GM19372 (cell line): ENCODE data around the gene SLC1A3.
"Not testable (repeated sequence)": the region's sequence is repeated elsewhere in the genome, so short reads cannot be mapped to it uniquely, and the experiment has no call there.

ENCODE experiments used
- ATAC-seq: cut with Tn5 transposase; IDR thresholded peaks from one replicate; pipeline ENCODE4 v1.9.1; 2021; ENCODE audit warnings: mild to moderate bottlenecking, low read depth, moderate library complexity; ENCODE audit not compliant: unreplicated experiment

The SLC1A3 gene

GRCh38 chr5:36606428-36607113, at the start of gene SLC1A3:
SLC1A3 (plus strand) TSS chr5:36606606; CDS start chr5:36608424, 1,818 bp downstream.
- peak; percentile 79 for ATAC-seq

DNA sequence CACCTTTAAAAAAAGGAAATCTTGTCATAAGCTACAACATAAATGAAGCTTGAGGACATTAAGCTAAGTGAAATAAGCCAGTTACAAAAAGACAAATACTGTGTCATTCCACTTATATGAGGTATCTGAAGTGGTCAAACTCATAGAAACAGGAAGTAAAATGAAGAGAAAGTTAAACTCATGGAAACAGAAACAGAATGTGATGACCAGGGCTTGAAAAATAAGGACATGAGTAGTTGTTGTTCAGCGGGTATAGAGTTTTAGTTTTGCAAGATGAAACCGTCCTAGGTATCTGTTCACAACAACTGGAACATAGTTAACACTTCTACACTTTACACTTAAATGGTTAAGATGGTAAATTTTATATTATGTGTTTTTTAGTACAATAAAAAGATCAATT, 47.8 kb upstream of the SLC1A3 start:
- ATAC-seq = no peak

DNA sequence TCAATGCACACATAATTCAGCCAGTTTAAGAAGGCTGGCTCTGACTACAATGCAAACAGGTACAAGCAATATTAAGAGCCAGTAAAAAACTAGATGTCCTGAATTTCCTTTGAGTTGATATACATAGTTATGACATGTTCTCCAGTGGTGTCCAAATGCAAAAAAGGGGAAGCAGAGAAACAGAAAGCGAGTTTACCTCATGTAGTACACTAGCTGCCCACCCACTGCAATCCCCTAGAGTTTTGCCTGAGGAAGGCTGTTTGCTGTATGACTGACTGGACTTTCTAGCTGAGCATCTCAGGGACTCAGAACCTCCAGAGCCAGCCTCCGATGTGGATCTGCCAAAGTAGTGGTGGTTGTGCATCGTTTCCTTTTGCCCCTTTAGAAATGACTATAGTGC, 44.8 kb upstream of the SLC1A3 start:
- no peak for ATAC-seq

DNA sequence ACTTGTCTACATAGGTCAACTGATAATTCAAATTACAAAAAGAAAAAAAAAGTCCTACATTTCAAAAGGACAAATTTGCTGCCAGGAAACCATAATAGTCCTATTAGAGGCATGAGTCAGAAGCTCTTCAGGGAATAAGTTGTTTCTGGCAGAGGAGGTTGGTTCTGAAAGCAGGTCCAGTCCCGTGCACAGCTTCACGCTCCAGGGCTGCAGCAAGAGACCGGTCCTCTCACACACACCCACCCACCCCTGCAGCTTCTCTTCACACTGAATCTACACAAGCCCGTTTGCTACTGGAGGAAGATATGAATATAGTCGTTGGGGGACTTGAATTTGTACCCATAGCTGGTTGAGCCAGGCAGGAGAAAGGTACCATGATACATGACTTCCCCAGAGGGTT, 36.9 kb upstream of the SLC1A3 start:
- no peak for ATAC-seq

DNA sequence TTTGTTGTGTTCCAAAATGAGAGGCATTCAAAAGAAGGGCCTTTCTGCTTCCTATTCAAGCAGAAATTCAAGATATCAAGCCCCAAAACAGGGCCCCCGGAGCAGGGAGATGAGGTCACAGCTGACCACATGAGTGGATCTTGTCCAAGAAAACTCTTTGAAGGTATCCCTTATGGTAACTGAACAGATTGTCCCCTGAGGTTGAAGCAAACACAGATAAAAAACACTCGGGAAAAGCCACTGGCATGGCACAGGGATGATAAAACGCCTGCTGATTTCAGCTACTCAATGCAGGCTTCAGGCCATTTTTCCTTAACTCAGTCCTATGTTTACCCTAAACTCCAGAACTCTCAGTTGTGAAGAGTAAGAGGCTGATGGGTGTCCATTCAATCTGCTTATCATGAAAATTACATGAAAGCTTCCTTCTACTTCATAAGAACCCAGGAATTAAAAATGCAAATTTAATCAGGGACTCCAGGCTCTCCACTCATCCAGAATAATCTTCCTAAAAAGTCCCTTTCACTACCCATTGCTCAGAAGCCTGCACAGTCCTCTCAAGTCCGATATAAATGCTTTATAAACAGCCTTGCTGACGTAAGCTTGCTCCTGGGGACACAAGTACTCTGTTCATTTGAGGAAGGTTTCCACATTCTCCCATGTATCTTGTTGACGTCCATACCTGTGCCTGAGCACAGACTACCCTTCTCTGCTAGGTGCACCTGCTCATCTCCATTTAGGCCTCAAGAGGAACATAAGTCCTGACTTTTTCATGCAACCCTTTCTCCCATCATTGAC, 35.9 kb upstream of the SLC1A3 start:
- ATAC-seq = no peak

GRCh38 chr5:36571401-36572042, 34.9 kb upstream of the SLC1A3 start:
- no peak for ATAC-seq

GRCh38 chr5:36573438-36573837, 33.0 kb upstream of the SLC1A3 start:
- no peak for ATAC-seq

DNA sequence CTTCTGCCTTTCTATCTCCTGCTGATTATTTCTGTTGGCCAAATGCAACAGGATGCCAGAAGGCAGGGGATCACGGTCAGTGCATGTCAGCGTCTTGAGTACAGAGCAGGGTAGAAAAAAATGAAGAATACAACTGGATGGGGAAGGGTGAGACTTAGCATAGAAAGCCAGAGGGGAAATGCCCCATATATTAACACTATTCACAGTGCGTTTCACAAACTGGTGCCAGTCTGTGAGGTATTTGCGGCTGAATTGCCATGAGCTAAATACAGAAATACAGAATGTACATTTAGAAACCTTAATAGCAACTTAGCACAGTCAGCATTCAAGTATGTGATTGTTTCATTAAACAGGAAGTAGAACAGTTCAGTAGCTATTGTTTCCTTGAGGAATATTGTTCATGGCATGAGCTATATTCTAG, 31.0 kb upstream of the SLC1A3 start:
- ATAC-seq = no peak

DNA sequence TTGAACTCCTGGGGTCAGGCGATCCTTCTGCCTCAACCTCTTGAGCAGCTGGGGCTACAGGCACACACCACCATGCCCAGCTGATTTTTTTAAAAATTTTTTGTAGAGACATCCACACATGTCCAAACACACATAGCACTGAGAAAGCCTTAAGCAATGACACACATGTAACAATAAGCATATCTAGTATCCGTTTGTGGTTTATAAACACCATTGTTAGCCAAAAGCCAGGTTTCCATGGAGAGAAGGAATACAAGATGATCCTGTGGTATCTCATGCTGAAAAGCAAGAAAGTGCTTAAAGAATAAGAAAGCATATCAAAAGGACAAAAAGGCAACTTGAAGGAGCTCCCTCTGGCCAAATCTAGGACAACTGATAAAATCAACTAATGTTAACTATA, 29.7 kb upstream of the SLC1A3 start:
- no peak for ATAC-seq

GRCh38 chr5:36579858-36580257, 26.5 kb upstream of the SLC1A3 start:
- not testable (repeated sequence) for ATAC-seq

- no peak for ATAC-seq
These were observed 25.3 kb upstream of the SLC1A3 start for GRCh38 chr5:36581070-36581469.

DNA sequence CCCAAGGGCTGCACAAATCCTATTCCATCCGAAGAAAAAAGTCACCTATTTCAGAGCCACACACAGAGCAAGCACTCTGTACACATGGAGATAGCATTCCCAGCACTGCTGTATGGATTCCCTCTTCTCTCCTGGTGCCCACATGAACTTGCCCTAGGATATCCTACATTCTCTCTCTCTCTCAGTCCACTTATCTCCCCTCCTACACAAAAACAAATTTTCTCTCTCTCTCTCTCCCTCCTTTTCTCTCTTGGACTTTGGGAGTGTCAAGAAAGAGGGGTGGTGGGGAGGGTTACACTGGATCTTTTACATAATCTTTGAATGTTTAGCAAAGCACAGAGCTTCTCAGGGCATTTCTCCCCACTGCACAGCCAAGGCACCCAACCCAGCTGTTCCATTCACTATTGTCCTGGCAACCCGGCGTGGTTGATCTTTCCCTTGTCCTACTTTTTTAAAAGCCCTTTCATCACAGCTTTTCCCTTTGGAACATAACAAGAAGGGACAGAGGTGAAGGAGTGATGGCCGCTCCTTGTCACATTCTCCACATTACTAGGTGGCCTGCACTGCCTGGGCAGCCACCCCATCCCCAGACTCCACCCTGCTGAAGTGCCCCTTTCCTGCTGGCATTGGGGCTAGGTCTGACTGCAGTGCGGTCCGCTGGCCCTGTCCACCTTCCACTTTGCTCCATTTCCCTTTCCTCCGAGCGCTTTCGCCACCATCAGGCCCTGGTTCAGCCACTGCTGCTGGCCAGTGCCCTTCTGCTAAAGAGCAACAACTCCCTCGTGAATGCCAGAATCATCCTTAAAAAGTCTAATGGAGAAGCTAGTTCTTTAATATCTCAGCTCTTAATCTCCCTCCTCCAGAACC, 22.2 kb upstream of the SLC1A3 start:
- ATAC-seq = no peak

DNA sequence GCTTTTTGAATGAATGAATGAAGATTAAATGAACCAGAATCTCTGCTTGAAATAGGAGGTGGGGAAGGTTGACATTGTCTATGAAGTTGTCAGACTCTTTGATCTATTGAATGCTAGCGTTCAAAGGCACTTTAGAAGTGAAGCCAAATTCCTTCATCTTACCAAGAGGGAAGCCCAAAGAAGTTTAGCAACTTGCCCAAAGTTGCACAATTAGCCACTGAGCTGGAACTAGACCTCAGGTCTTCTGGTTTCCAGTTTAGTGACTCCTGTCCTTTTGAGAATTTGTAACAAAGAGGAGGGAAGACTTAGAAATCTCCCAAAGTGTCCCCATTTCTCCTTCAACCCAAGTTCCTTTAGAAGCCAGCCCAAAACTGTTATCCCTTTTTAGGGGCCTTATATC, 20.7 kb upstream of the SLC1A3 start:
- no peak for ATAC-seq

- no peak for ATAC-seq
These were observed 19.1 kb upstream of the SLC1A3 start for GRCh38 chr5:36587354-36587753.

GRCh38 chr5:36589735-36590134, 16.7 kb upstream of the SLC1A3 start:
- ATAC-seq = not testable (repeated sequence)

DNA sequence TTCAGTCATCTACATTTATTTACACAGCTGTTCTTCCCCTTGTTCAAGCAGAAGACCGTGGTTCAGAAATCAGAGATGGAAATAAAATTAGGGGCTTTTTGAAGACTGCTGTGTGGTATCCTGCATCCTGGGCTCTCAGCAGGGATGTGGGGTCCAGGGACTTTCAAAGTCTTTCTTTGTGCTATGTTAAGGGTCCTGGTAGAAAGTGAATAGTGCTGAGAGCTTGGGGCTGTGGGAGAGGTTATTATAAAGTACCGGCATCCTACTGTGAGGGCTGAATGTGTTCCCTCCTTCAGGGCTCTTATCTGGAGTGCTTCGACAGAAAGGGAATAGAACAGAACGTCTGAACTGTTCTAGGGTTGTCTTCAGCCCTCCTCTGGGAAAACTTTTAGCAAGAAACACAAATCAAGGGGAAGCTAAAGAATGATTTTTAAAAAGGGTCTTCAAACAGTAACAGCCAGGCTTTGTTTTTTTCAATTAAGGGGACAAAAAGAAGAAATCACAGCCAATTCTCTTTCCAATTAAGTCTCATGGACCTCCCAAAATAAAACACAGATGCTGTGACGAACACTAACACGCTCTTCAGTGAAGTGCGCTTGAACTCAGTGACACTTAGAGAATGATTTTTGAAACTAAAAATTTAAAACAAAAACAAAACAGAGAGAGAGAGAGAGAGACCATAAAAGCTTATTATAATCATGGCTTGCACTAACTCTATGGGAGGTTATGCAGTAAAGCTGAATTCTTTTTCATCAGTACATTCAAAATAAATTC, 15.7 kb upstream of the SLC1A3 start:
- no peak for ATAC-seq

GRCh38 chr5:36593867-36594266, 12.5 kb upstream of the SLC1A3 start:
- ATAC-seq = no peak

DNA sequence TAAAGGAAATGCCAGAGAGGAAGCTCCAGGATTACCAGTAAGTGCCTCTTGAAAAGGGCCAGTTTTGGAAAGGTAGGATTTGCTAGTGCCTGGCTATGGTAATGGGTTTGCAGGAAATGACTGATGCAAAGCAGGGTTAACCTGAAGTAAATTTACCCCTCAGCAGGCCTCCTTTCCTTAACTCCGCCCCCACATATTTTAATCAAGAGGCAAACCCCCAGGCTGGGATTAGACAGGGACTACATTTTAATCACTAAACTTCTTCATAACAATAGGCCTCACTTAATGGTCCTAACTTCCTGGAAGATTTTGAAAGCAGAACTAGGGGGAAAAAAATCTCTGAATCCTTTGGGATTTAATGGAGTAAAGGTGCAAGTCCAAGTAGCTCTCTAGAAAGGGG, 10.2 kb upstream of the SLC1A3 start:
- ATAC-seq = no peak

DNA sequence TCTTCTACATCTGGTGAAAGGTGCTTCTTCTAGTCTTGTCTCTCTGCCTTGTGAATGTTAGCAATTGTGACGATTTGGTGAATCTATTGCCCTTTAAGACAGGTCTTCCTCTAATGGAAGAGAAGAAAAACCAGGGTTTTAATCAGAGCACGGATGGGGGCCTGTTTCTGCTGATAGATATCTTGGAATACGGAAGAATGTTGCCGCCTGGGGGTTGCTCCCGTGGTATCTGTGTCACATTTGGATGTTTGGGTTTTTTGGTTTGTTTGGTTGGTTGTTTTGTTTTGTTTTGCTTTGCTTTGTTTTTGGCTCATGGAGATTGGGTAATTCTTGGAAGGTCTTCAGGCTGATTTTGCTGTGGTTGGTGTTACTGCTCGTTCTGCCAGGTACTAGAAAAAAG, 9.7 kb upstream of the SLC1A3 start:
- ATAC-seq = no peak

GRCh38 chr5:36598045-36598444, 8.4 kb upstream of the SLC1A3 start:
- ATAC-seq = no peak
